Mucosa of rectum (tissue), 2 donors: ENCODE results near the gene RAD51.
A peak's percentile ranks its signal among the peaks of the same experiment; 100 is the strongest.
"Not testable (repeated sequence)": the region's sequence is repeated elsewhere in the genome, so short reads cannot be mapped to it uniquely, and the experiment has no call there.

Experiments
- H3K27ac ChIP-seq, 2 donors: one replicate each; pipeline ENCODE4 v1.7.0; 2013; ENCODE audit warnings: inconsistent platforms in 2 of 2, low read depth in 2 of 2, low read length in 2 of 2
- H3K27me3 ChIP-seq, 2 donors: one replicate each; pipeline ENCODE4 v1.7.0; 2013; ENCODE audit warnings: low read length in 2 of 2; ENCODE audit not compliant: control insufficient read depth in 2 of 2, insufficient read depth in 2 of 2
- H3K36me3 ChIP-seq, 2 donors: one replicate each; pipeline ENCODE4 v1.7.0; 2013; ENCODE audit warnings: low read length in 2 of 2; ENCODE audit not compliant: control insufficient read depth in 2 of 2, insufficient read depth in 2 of 2
- H3K4me1 ChIP-seq, 2 donors: one replicate each; pipeline ENCODE4 v1.7.0; 2013; ENCODE audit warnings: low read length in 2 of 2, mild to moderate bottlenecking in 1 of 2; ENCODE audit not compliant: control insufficient read depth in 2 of 2, insufficient read depth in 2 of 2
- H3K4me3 ChIP-seq, 2 donors: one replicate each; pipeline ENCODE4 v1.7.0; 2013; ENCODE audit warnings: low read length in 2 of 2
- H3K9ac ChIP-seq, 2 donors: one replicate each; pipeline ENCODE4 v1.7.0; 2013; ENCODE audit warnings: low read length in 2 of 2, low read depth in 1 of 2, mild to moderate bottlenecking in 1 of 2
- H3K9me3 ChIP-seq, 2 donors: one replicate each; pipeline ENCODE4 v1.7.0; 2013; ENCODE audit warnings: low read length in 2 of 2; ENCODE audit not compliant: control insufficient read depth in 2 of 2
- donor health status: healthy.
- donor health status: Normal muscosa, but diverticular disease.

The RAD51 gene

GRCh38 chr15:40694688-40695468, at the start of gene RAD51:
RAD51 (plus strand) TSS chr15:40695174; CDS start chr15:40698759, 3,585 bp downstream.
- Histone ChIP-seq H3K27me3 (no peaks in the 10 kb centered on the region), H3K9ac (peak within 1 kb of the TSS; percentile 98 to 99), H3K4me1 (peaks cover 15 to 20% of the 10 kb centered on the region in 2 donors), H3K27ac (peak within 1 kb of the TSS; percentile 100), H3K9me3 (no peaks in the 10 kb centered on the region), H3K36me3 (no peaks in the 10 kb centered on the region), H3K4me3 (peak within 1 kb of the TSS; percentile 95 to 98)

DNA sequence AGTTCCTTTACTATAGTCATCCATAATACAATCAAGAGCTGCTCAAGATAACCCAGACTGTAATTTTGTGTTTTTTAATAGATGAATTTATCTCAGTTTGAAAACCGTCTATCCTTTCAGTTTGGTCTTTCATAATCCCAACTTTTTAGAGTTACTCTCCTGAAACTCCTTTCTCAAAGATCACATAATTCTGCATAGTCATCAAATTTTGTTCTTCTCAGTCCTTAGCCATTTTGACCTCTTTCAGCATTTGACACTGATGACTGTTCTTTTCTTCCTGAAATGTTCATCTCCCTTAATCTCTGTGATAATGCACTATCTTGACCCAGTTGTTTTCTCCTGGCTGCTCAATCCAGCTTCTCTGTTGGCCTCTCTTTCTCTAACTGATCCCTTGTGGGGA, 47.5 kb upstream of the RAD51 start:
- Histone ChIP-seq H3K4me3 (no peak overlapping the region), H3K9me3 (no peaks in the 10 kb centered on the region), H3K36me3 (no peaks in the 10 kb centered on the region), H3K9ac (no peak overlapping the region), H3K27me3 (no peaks in the 10 kb centered on the region), H3K4me1 (no peaks in the 10 kb centered on the region), H3K27ac (no peak overlapping the region)

- Histone ChIP-seq H3K27ac (no peak overlapping the region), H3K4me3 (no peak overlapping the region), H3K4me1 (no peaks in the 10 kb centered on the region), H3K27me3 (no peaks in the 10 kb centered on the region), H3K9me3 (no peaks in the 10 kb centered on the region), H3K36me3 (no peaks in the 10 kb centered on the region), H3K9ac (no peak overlapping the region)
Observed at GRCh38 chr15:40650479-40650878, 44.5 kb upstream of the RAD51 start.

- Histone ChIP-seq H3K4me3 (no peak overlapping the region), H3K27ac (no peak overlapping the region), H3K36me3 (no peaks in the 10 kb centered on the region), H3K4me1 (no peaks in the 10 kb centered on the region), H3K27me3 (no peaks in the 10 kb centered on the region), H3K9me3 (no peaks in the 10 kb centered on the region), H3K9ac (no peak overlapping the region)
Observed at GRCh38 chr15:40660686-40661085, 34.3 kb upstream of the RAD51 start.

DNA sequence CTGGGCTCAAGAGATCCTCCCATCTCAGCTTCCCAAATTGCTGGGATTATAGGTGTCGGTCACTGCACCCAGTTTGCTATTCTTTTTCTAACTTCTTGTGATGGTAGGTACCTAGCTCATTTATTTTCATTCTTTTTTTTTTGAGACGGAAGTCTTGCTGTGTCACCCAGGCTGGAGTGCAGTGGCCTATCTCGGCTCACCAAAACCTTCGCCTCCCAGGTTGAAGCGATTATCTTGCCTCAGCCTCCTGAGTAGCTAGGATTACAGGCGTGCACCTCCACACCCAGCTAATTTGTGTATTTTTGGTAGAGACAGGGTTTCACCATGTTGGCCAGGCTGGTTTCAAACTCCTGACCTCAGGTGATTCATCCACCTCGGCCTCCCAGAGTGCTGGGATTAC, 30.1 kb upstream of the RAD51 start:
- no peaks in the 10 kb centered on the region for H3K4me1 ChIP-seq
- H3K9me3 ChIP-seq: no peaks in the 10 kb centered on the region
- H3K4me3 ChIP-seq: no peak overlapping the region
- H3K27ac ChIP-seq: no peak overlapping the region
- H3K27me3 ChIP-seq: no peaks in the 10 kb centered on the region
- no peak overlapping the region for H3K9ac ChIP-seq
- no peaks in the 10 kb centered on the region for H3K36me3 ChIP-seq

GRCh38 chr15:40676290-40676689, 18.7 kb upstream of the RAD51 start:
- not testable (repeated sequence) for H3K27me3 ChIP-seq, H3K27ac ChIP-seq, H3K36me3 ChIP-seq, H3K9me3 ChIP-seq, H3K4me1 ChIP-seq, H3K4me3 ChIP-seq, H3K9ac ChIP-seq

GRCh38 chr15:40676906-40677305, 18.1 kb upstream of the RAD51 start:
- not testable (repeated sequence) for H3K36me3 ChIP-seq, H3K27me3 ChIP-seq, H3K27ac ChIP-seq, H3K9ac ChIP-seq, H3K9me3 ChIP-seq, H3K4me3 ChIP-seq, H3K4me1 ChIP-seq

- H3K4me3 ChIP-seq: no peak overlapping the region
- H3K9me3 ChIP-seq: no peaks in the 10 kb centered on the region
- no peaks in the 10 kb centered on the region for H3K36me3 ChIP-seq
- no peak overlapping the region for H3K9ac ChIP-seq
- no peak overlapping the region for H3K27ac ChIP-seq
- H3K4me1 ChIP-seq: no peaks in the 10 kb centered on the region
- H3K27me3 ChIP-seq: no peaks in the 10 kb centered on the region
Observed at GRCh38 chr15:40680151-40680550, 14.8 kb upstream of the RAD51 start.

GRCh38 chr15:40680959-40681358, 14.0 kb upstream of the RAD51 start:
- H3K4me3 ChIP-seq, H3K27ac ChIP-seq, H3K36me3 ChIP-seq, H3K4me1 ChIP-seq, H3K9ac ChIP-seq, H3K9me3 ChIP-seq, H3K27me3 ChIP-seq: not testable (repeated sequence)

- no peaks in the 10 kb centered on the region for H3K27me3 ChIP-seq
- no peak overlapping the region for H3K27ac ChIP-seq
- no peak overlapping the region for H3K4me3 ChIP-seq
- H3K9ac ChIP-seq: no peak overlapping the region
- H3K36me3 ChIP-seq: no peaks in the 10 kb centered on the region
- H3K4me1 ChIP-seq: no peaks in the 10 kb centered on the region
- H3K9me3 ChIP-seq: no peaks in the 10 kb centered on the region
Observed at GRCh38 chr15:40684381-40684780, 10.6 kb upstream of the RAD51 start.
